SK-N-SH treated with all-trans-retinoic acid at 6 μM for 48 hours (cell line): ENCODE measurements around the gene OAS2.
"Not testable (repeated sequence)": the region's sequence is repeated elsewhere in the genome, so short reads cannot be mapped to it uniquely, and the experiment has no call there.

Experiments used
- ATAC-seq: fragments of 200-7000 bp; cut with Tn5 transposase; 3 replicates; pipeline ENCODE4 v1.9.1; 2020; ENCODE audit warnings: mild to moderate bottlenecking, moderate library complexity
- ARNTL ChIP-seq: fragments of 450-650 bp; formaldehyde crosslinking; IDR thresholded peaks from 2 replicates; pipeline ENCODE4 v1.5.0; 2020; ENCODE audit warnings: low read depth, mild to moderate bottlenecking, moderate library complexity, borderline replicate concordance
- BACH2 ChIP-seq: fragments of 250-450 bp; sonication (Bioruptor Pico); IDR thresholded peaks from 2 replicates; pipeline ENCODE4 v1.9.0; 2021; ENCODE audit warnings: mild to moderate bottlenecking, borderline replicate concordance
- ESRRG ChIP-seq: fragments of 250-450 bp; sonication (Bioruptor Pico); IDR thresholded peaks from 2 replicates; pipeline ENCODE4 v1.6.1; 2021; ENCODE audit warnings: mild to moderate bottlenecking
- GLIS3 ChIP-seq: fragments of 250-450 bp; sonication (Bioruptor Pico); IDR thresholded peaks from 2 replicates; pipeline ENCODE4 v1.5.0; 2020; ENCODE audit warnings: mild to moderate bottlenecking, moderate library complexity
- ISL1 ChIP-seq: fragments of 250-450 bp; sonication (Bioruptor Pico); IDR thresholded peaks from 2 replicates; pipeline ENCODE4 v2.1.2; 2022; ENCODE audit warnings: mild to moderate bottlenecking, moderate library complexity
- OSR1 ChIP-seq: fragments of 250-450 bp; sonication (Bioruptor Pico); IDR thresholded peaks from 2 replicates; pipeline ENCODE4 v1.8.0; 2022; ENCODE audit warnings: moderate library complexity, mild to moderate bottlenecking, inconsistent platforms
- PATZ1 ChIP-seq: fragments of 250-450 bp; sonication (Bioruptor Pico); IDR thresholded peaks from 2 replicates; pipeline ENCODE4 v1.8.0; 2020; ENCODE audit warnings: mild to moderate bottlenecking, moderate library complexity, borderline replicate concordance
- RARB ChIP-seq: fragments of 250-450 bp; sonication (Bioruptor Pico); IDR thresholded peaks from 2 replicates; pipeline ENCODE4 v1.8.0; 2021; ENCODE audit warnings: mild to moderate bottlenecking, moderate library complexity
- SNAI2 ChIP-seq: fragments of 250-450 bp; sonication (Bioruptor Pico); IDR thresholded peaks from 2 replicates; pipeline ENCODE4 v1.5.0; 2020; ENCODE audit warnings: mild to moderate bottlenecking, moderate library complexity
- TCF4 ChIP-seq: fragments of 250-450 bp; sonication (Bioruptor Pico); IDR thresholded peaks from 2 replicates; pipeline ENCODE4 v1.8.0; 2021; ENCODE audit warnings: mild to moderate bottlenecking, moderate library complexity, borderline replicate concordance
- TOX ChIP-seq: fragments of 250-450 bp; sonication (Bioruptor Pico); IDR thresholded peaks from 2 replicates; pipeline ENCODE4 v1.8.0; 2021; ENCODE audit warnings: mild to moderate bottlenecking, moderate library complexity, borderline replicate concordance
- TSHZ2 ChIP-seq: fragments of 250-450 bp; sonication (Bioruptor Pico); IDR thresholded peaks from 2 replicates; pipeline ENCODE4 v1.5.0; 2020; ENCODE audit warnings: mild to moderate bottlenecking, moderate library complexity
- ZC3H10 ChIP-seq: fragments of 250-450 bp; sonication (Bioruptor Pico); IDR thresholded peaks from 2 replicates; pipeline ENCODE4 v1.5.1; 2021; ENCODE audit warnings: mild to moderate bottlenecking, moderate library complexity
- ZFP3 ChIP-seq: fragments of 250-450 bp; sonication (Bioruptor Pico); IDR thresholded peaks from 2 replicates; pipeline ENCODE4 v1.5.0; 2020; ENCODE audit warnings: mild to moderate bottlenecking, moderate library complexity
- ZFP30 ChIP-seq: fragments of 450-650 bp; formaldehyde crosslinking; IDR thresholded peaks from 2 replicates; pipeline ENCODE4 v1.5.0; 2022; ENCODE audit warnings: mild to moderate bottlenecking, moderate library complexity
- ZNF565 ChIP-seq: fragments of 450-650 bp; formaldehyde crosslinking; conservative IDR thresholded peaks from 2 replicates; pipeline ENCODE4 v1.5.0; 2020; ENCODE audit warnings: low read depth, mild to moderate bottlenecking, moderate library complexity
- ZNF70 ChIP-seq: fragments of 450-650 bp; formaldehyde crosslinking; IDR thresholded peaks from 2 replicates; pipeline ENCODE4 v1.5.0; 2020; ENCODE audit warnings: mild to moderate bottlenecking, moderate library complexity
- ZNF8 ChIP-seq: fragments of 450-650 bp; formaldehyde crosslinking; IDR thresholded peaks from 2 replicates; pipeline ENCODE4 v1.5.0; 2020; ENCODE audit warnings: mild to moderate bottlenecking, moderate library complexity
- TF ChIP-seq, protein P1 (sequence below): fragments of 250-450 bp; sonication (Bioruptor Pico); IDR thresholded peaks from 2 replicates; pipeline ENCODE4 v1.5.1; 2020; ENCODE audit warnings: low read depth, mild to moderate bottlenecking, moderate library complexity
- TF ChIP-seq, protein P2 (sequence below): fragments of 250-450 bp; sonication (Bioruptor Pico); IDR thresholded peaks from 2 replicates; pipeline ENCODE4 v1.5.1; 2021; ENCODE audit warnings: mild to moderate bottlenecking, moderate library complexity
- TF ChIP-seq, protein P3 (sequence below): fragments of 250-450 bp; sonication (Bioruptor Pico); IDR thresholded peaks from 2 replicates; pipeline ENCODE4 v1.8.0; 2021; ENCODE audit warnings: low read depth, mild to moderate bottlenecking, moderate library complexity, borderline replicate concordance

The OAS2 gene

GRCh38 chr12:112985642-112986290 lies 7.4 kb downstream of the OAS2 start:
- no peak for TF ChIP-seq TOX
- TF ChIP-seq ISL1 (CRISPR knock-in tag), result no peak
- no peak for TF ChIP-seq ESRRG (CRISPR knock-in tag)
- no peak for TF ChIP-seq SNAI2
- TF ChIP-seq OSR1 (CRISPR knock-in tag), result no peak
- TF ChIP-seq ZFP30 (CRISPR knock-in tag), result no peak
- no peak for TF ChIP-seq BACH2 (CRISPR knock-in tag)
- no peak for TF ChIP-seq ZNF70 (CRISPR knock-in tag)
- TF ChIP-seq ZNF8 (CRISPR knock-in tag), result no peak
- no peak for TF ChIP-seq GLIS3 (CRISPR knock-in tag)
- no peak for TF ChIP-seq ZNF565 (CRISPR knock-in tag)
- no peak for TF ChIP-seq TCF4
- ATAC-seq, result no peak

DNA sequence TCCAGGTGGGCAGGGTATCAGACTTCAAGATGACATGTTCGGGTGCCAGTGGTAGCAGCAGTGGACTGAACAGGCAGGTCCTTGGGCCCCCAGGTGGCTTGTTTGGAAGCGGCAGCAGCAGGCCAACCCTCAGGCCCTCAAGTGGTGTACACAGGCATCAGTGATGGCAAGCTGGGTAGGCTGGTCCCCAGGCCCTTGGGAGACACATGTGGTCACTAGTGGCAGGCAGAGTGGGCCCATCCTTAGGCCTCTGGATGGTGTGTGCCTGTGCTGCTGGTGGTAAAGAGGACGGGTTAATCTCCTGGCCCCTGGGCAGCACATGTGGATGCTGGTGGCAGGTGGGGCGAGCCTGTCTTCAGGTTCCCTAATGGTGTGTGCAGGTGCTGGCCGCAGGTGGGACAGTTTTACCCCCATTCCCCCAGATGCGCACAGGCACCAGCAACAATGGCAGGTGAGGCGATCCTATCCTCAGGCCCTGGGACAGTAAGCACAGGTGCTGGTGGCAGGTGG lies 8.0 kb downstream of the OAS2 start:
- TF ChIP-seq ZFP3 (CRISPR knock-in tag) (no peak), ESRRG (CRISPR knock-in tag) (no peak), TOX (no peak), OSR1 (CRISPR knock-in tag) (no peak)
- no peak for ATAC-seq

GRCh38 chr12:112987561-112987960 lies 9.2 kb downstream of the OAS2 start:
- ATAC-seq, result no peak
- no peak for TF ChIP-seq ZC3H10
- no peak for TF ChIP-seq TSHZ2 (CRISPR knock-in tag)
- TF ChIP-seq, protein P1, sequence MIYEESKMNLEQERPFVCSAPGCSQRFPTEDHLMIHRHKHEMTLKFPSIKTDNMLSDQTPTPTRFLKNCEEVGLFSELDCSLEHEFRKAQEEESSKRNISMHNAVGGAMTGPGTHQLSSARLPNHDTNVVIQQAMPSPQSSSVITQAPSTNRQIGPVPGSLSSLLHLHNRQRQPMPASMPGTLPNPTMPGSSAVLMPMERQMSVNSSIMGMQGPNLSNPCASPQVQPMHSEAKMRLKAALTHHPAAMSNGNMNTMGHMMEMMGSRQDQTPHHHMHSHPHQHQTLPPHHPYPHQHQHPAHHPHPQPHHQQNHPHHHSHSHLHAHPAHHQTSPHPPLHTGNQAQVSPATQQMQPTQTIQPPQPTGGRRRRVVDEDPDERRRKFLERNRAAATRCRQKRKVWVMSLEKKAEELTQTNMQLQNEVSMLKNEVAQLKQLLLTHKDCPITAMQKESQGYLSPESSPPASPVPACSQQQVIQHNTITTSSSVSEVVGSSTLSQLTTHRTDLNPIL (CRISPR knock-in tag), result no peak
- TF ChIP-seq ZFP3 (CRISPR knock-in tag), result no peak
- TF ChIP-seq ZNF565 (CRISPR knock-in tag), result no peak
- no peak for TF ChIP-seq RARB (CRISPR knock-in tag)
- TF ChIP-seq ARNTL (CRISPR knock-in tag), result no peak
- TF ChIP-seq ISL1 (CRISPR knock-in tag), result no peak
- TF ChIP-seq ZFP30 (CRISPR knock-in tag), result no peak
- no peak for TF ChIP-seq SNAI2
- TF ChIP-seq BACH2 (CRISPR knock-in tag), result no peak

GRCh38 chr12:112988224-112988623 lies 9.9 kb downstream of the OAS2 start:
- ATAC-seq, result no peak
- no peak for TF ChIP-seq ARNTL (CRISPR knock-in tag)
- TF ChIP-seq ZFP30 (CRISPR knock-in tag), result no peak
- TF ChIP-seq, protein P2, sequence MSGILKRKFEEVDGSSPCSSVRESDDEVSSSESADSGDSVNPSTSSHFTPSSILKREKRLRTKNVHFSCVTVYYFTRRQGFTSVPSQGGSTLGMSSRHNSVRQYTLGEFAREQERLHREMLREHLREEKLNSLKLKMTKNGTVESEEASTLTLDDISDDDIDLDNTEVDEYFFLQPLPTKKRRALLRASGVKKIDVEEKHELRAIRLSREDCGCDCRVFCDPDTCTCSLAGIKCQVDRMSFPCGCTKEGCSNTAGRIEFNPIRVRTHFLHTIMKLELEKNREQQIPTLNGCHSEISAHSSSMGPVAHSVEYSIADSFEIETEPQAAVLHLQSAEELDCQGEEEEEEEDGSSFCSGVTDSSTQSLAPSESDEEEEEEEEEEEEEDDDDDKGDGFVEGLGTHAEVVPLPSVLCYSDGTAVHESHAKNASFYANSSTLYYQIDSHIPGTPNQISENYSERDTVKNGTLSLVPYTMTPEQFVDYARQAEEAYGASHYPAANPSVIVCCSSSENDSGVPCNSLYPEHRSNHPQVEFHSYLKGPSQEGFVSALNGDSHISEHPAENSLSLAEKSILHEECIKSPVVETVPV (CRISPR knock-in tag), result no peak
- no peak for TF ChIP-seq PATZ1 (CRISPR knock-in tag)
- TF ChIP-seq ZC3H10, result no peak
- TF ChIP-seq, protein P1 (CRISPR knock-in tag), result no peak
- no peak for TF ChIP-seq TCF4
- TF ChIP-seq ZNF70 (CRISPR knock-in tag), result no peak
- TF ChIP-seq TOX, result no peak
- TF ChIP-seq, protein P3, sequence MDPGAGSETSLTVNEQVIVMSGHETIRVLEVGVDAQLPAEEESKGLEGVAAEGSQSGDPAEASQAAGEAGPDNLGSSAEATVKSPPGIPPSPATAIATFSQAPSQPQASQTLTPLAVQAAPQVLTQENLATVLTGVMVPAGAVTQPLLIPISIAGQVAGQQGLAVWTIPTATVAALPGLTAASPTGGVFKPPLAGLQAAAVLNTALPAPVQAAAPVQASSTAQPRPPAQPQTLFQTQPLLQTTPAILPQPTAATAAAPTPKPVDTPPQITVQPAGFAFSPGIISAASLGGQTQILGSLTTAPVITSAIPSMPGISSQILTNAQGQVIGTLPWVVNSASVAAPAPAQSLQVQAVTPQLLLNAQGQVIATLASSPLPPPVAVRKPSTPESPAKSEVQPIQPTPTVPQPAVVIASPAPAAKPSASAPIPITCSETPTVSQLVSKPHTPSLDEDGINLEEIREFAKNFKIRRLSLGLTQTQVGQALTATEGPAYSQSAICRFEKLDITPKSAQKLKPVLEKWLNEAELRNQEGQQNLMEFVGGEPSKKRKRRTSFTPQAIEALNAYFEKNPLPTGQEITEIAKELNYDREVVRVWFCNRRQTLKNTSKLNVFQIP (CRISPR knock-in tag), result no peak
- TF ChIP-seq ZFP3 (CRISPR knock-in tag), result no peak
- TF ChIP-seq SNAI2, result no peak
- no peak for TF ChIP-seq GLIS3 (CRISPR knock-in tag)

- not testable (repeated sequence) for ATAC-seq
Observed at GRCh38 chr12:112988823-112989385, 10.6 kb downstream of the OAS2 start.
